ENCODE measurements around the gene SYNJ1.

- TF ChIP-seq CTCF (IDR thresholded peaks at IDR 0.05), result no peak
- TF ChIP-seq POLR2A (IDR thresholded peaks at IDR 0.05), result no peak
These were observed 34.2 kb downstream of the SYNJ1 start for GRCh38 chr21:32693581-32693980.
